Hindlimb muscle (tissue), 1 donor: ENCODE data around the gene TOR1AIP1. TPM values are rescaled to one million over a fixed set of nuclear protein-coding genes. Genes with fewer than 3 reads are reported as not detected.
"Not testable (repeated sequence)": the region's sequence is repeated elsewhere in the genome, so short reads cannot be mapped to it uniquely, and the experiment has no call there.

Experiments used
- DNase-seq: peaks from one replicate; pipeline ENCODE4 v3.0.0-alpha.2; 2013
- polyA plus RNA-seq: library from polyadenylated mRNA; unstranded; fragments of 120-200 nt; gene quantifications from one replicate; pipeline ENCODE4 v1.2.1, GENCODE V29; 2013; ENCODE audit not compliant: insufficient read length

The TOR1AIP1 gene, protein sequence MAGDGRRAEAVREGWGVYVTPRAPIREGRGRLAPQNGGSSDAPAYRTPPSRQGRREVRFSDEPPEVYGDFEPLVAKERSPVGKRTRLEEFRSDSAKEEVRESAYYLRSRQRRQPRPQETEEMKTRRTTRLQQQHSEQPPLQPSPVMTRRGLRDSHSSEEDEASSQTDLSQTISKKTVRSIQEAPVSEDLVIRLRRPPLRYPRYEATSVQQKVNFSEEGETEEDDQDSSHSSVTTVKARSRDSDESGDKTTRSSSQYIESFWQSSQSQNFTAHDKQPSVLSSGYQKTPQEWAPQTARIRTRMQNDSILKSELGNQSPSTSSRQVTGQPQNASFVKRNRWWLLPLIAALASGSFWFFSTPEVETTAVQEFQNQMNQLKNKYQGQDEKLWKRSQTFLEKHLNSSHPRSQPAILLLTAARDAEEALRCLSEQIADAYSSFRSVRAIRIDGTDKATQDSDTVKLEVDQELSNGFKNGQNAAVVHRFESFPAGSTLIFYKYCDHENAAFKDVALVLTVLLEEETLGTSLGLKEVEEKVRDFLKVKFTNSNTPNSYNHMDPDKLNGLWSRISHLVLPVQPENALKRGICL
- polyA plus RNA-seq = 47.5 TPM

DNA sequence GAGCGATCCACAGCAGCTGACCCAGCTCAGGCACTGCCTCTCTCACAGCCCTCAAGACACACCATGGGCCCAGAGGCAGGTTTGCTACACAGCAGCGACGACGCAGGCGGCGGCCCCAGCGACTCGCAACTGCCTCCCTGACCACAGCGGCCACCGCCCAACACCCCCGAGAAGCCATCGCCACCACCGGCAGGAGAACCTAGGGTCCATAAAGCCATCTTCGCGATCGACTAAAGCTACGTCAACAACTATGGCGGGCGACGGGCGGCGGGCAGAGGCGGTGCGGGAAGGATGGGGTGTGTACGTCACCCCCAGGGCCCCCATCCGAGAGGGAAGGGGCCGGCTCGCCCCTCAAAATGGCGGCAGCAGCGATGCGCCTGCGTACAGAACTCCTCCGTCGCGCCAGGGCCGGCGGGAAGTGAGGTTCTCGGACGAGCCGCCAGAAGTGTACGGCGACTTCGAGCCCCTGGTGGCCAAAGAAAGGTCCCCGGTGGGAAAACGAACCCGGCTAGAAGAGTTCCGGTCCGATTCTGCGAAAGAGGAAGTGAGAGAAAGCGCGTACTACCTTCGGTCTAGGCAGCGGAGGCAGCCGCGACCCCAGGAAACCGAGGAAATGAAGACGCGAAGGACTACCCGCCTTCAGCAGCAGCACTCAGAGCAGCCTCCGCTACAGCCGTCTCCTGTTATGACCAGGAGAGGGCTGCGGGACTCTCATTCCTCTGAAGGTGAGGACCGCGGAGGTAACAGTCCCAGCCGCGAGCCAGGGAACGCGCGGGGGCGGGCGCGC is at the start of gene TOR1AIP1:
Gene TOR1AIP1, plus strand, starts transcription at position 33 of the 787 bp plus-strand sequence. Its CDS starts 218 bp downstream, at position 251.
- DNase-seq = peak; percentile 97

DNA sequence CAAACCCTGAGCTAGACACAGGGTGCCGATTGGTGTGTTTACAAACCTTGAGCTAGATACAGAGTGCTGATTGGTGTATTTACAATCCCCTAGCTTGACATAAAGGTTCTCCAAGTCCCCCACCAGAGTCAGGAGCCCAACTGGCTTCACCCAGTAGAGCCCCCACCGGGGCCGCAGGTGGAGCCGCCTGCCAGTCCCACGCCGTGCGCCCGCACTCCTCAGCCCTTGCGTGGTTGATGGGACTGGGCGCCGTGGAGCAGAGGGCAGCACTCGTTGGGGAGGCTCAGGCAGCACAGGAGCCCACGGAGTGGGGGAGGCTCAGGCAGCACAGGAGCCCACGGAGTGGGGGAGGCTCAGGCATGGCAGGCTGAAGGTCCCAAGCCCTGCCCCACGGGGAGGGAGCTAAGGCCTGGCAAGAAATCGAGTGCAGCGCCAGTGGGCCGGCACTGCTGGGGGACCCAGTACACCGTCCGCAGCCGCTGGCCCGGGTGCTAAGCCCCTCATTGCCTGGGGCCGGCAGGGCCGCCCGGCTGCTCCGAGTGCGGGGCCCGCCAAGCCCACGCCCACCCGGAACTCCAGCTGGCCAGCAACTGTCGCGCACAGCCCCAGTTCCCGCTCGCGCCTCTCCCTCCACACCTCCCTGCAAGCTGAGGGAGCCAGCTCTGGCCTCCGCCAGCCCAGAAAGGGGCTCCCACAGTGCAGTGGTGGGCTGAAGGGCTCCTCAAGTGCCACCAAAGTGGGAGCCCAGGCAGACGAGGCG is 45.2 kb upstream of the TOR1AIP1 start:
- DNase-seq = not testable (repeated sequence)

DNA sequence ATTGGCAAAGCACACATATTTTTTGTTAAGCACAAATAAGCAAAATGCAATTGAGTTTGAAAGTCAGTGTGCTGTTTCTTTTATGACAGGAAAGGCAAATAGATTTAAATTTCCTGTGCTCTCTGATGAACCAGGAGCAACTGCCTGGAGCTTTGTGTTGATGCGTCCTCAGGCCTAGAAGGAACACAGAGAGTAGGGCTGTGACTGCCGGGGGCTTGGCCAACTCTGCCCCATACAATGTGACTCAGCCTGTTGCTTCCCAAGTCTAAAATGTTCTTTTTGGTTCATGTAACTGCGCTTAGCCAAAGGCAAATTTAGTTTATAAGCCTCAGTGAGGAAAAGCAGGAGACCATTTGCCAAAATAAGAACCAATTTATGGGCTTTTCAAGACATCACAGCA is 42.0 kb upstream of the TOR1AIP1 start:
- no peak for DNase-seq

DNA sequence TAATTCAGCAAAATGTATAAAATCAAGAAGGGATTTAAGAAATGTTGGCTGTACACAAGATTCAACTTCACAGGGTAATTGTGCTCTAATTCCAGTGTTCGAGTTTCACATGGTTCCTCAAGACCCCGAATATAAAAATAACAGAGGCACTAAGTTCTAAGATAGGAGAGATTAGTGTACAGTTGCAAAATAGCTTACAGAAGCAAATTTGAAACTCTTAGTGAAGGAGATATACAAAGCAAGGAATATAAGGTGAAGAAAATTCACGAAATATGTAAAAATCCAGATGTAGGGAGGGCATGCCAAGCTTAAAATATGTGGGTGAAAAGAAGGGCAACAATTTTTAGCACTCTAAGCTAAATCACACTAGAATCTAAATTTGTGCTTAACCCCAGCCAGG is 33.9 kb upstream of the TOR1AIP1 start:
- no peak for DNase-seq

DNA sequence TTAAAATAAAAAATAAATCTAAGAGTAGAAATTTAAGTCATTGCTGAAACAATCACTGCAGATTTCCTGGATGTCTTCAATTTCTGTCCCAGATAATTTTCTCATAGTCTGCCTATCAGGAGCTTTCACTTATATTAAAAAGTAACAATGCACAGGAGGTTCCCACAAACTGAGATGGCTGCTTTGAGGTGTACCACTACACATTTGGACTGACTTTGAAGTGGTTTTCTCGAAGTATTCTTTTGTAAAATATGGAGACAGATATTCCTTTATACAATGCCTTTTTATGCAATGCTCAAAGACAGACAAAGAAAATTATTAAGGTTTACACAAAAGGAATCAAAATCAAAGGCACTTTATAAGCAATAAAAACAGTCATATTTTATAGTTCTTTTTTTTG is 29.0 kb upstream of the TOR1AIP1 start:
- no peak for DNase-seq

DNA sequence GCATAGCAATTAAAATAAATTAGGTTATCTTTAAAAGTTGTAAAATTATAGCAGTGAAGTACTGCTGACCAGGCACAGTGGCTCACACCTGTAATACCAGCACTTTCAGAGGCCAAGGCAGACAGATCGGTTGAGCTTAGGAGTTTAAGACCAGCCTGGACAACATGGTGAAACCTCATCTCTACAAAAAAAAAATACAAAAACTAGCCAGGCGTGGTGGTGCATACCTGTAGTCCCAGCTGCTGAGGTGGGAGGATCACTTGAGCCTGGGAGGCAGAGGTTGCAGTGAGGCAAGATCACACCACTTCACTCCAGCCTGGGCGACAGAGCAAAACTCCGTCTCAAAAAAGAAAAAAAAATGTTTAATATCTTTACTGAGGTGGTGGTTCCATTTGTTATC is 26.3 kb upstream of the TOR1AIP1 start:
- DNase-seq = not testable (repeated sequence)

DNA sequence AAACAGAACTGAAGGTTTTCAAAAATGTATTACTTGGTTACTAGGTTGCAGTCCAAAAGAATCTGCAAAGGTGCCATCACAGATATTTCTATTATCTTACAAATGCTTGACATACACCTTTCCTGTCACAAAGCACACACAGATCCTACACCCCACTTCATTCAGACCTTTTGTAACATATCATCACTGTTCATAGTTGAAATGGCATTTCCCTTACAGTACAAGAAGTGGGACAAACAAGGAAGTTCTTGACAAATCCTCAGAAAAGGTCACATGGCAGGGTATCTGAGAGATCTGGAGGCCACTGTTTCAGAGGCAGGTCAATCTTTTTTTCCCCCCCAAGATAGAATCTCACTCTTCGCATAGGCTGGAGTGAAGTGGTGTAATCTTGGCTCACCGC is 25.8 kb upstream of the TOR1AIP1 start:
- DNase-seq = no peak

DNA sequence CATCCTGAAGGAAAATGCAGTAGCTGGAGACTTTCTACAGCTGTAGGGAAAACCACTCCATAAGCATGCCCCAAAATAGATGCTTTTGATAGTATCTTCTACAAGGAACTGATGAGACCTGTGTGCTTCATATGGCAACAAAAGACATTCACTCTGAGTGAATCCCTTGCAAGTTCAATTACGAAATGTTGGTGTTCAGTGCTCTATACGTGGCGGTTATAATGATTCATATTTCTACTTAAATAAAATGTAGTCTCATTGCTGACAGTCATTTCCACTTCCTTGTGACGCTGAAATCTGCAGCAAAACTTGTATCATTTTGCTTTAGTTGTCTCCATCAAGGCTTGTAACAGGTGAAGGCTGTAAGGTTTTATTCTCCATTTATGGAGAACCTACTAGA is 25.1 kb upstream of the TOR1AIP1 start:
- DNase-seq = no peak

DNA sequence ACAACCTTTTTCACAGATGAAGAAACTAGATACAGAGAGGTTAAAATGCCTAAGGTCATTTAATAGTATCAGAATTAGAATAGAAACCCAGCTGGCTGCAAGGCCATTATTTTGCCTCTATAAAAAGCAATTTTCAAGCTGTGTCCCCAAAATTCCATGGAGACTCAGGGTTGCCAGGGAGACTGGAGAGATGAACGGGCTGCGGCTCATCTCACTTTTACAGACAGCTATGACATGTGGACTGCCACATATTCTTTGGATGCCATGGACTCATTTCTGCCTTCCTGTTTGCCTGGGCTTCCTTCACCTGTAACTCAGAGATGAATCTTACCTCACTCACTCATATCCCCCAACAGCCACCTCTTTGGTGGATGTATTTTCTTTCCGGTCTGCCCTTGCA is 21.4 kb upstream of the TOR1AIP1 start:
- no peak for DNase-seq

DNA sequence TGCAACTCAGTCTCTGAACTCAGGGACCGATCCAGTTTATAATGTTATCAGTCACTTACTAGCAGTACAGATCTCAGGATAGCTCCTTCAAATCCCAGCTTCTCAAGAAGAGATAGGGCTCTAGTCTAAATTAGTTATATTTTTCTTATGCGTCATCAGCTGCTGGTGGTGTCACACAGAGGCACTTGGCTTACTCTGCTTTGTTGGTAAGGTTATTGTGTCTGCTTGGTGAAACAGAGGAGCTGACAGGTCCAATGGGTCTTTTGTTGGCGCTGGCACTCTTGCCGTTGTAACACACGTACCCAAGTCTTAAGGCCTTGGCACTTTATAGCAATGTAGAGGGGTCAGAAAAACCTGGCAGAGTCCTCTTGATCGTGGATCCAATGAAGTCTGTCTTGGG is 16.7 kb upstream of the TOR1AIP1 start:
- no peak for DNase-seq

DNA sequence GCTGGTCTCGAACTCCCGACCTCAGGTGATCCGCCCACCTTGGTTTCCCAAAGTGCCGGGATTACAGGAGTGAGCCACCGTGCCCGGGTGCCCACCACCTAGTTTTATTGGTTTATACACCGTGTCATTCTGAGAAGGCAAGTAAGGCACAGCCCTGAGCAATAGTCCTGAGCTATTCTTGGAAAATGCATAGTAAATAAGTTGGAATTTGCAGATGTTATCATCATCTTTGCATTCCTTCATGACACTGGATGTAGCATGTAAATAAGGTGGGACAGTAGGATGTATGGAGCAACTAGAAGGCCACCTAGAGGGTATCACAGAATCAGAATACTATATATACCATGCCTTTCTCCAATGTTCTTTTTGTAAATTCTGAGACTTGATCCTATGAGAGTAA is 15.5 kb upstream of the TOR1AIP1 start:
- no peak for DNase-seq

DNA sequence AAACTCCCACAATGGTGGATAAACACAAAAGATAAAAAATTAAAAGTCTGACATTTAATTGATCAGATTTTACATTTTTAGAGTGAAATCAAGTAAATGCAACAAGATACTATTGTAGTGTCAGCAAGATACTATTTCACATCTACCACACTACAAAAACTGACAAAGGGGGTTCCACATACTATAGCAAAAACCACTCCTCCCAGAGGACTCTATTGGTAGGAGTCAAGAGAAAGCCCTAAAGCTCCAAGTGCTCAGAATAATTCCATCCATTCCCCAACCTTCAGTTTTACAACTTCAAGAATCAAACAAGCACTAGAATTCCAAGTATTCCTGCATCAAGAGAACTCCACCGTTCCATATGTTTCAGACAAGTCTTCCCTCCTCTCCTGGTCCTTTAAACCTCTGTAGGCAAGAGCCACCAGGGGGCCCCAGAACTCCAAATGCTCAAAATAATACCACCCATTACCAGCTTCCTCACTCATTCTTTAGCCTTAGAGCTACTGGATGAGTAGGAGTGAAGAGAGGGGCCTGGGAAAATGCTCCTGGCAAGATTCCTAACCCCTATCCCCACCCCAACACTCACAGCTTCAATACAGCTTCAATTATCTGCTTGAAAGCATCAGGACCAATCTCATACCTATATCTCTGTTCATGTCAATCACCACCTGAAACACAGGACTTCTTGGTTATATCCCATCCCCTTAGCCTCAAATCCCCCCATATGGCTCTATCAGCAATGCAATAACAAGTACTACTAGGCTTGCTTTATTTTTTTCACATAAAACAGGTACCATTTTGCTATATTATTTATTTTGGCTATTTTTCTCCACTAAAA is 14.4 kb upstream of the TOR1AIP1 start:
- DNase-seq = no peak

DNA sequence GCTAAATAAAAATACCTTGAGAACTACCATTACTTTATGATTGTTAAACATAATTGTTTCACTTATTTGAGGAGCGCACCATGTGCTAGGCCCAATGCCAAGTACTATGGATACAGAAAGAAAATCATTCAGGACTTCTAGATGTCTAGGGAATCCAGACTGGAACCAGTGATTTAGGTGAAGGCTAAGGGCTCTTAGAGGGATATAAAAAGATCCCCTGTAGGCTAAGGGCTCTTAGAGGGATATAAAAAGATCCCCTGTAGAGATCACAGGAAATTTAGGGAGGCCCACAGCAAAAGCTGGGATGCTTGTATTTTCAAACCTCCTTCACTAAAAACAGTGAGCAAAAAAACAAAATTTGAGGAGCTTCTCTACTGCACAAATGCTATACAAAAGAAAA is 11.2 kb upstream of the TOR1AIP1 start:
- DNase-seq = no peak

DNA sequence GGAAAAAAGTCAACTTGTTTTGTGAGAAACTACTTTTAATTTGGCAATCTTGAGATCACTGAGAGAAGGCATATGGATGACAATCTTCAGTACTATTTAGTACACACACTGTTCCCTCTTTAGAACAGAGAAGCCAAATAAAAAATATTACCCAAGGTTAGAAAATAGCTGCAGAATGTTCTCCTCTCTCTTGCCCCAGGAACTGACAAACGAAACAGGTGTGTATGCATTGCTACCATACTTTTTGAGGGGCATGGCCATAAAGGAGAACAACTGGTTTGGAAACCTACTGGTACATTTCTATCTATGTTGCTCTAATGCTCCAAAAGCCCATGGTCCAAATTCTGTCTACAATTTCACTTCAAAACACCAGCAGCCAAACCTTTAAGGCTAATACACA is 10.1 kb upstream of the TOR1AIP1 start:
- DNase-seq = no peak

DNA sequence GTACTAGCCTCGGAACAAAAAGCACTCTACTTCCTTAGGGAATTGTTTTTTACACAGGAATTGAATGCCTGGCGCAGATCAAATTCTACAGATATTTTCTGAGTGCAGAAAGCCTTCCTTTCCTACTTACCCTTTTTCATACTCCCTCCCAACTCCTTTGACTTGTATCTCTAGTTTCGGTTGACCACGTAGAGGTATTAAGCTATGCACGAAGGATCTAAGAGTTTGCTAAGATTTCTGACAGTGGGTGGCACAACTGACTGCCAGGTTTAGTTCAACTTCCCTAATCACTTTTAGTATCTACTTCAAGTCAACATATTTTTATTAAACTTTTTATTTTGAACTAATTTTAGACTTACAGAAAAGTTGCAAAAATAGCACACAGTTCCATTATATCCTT is 9.5 kb upstream of the TOR1AIP1 start:
- no peak for DNase-seq

DNA sequence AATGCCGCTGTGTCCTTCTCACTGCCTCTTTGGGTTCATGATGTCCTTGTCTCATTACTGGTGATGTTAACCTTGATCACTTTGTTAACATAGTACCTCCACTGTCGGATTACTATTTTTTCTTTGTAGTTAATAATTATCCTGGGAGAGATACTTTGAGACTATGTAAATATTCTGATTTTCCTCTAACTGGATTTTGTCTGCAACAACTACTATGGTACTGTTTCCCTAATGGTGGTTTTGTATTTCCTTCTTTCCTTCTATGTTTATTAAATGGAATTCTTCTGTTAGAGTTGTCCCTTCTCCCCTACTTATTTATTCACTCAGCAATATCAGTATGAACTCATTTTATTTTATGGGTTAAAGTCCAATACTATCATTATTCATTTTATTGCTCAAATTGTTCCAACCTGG is 8.6 kb upstream of the TOR1AIP1 start:
- DNase-seq = no peak

DNA sequence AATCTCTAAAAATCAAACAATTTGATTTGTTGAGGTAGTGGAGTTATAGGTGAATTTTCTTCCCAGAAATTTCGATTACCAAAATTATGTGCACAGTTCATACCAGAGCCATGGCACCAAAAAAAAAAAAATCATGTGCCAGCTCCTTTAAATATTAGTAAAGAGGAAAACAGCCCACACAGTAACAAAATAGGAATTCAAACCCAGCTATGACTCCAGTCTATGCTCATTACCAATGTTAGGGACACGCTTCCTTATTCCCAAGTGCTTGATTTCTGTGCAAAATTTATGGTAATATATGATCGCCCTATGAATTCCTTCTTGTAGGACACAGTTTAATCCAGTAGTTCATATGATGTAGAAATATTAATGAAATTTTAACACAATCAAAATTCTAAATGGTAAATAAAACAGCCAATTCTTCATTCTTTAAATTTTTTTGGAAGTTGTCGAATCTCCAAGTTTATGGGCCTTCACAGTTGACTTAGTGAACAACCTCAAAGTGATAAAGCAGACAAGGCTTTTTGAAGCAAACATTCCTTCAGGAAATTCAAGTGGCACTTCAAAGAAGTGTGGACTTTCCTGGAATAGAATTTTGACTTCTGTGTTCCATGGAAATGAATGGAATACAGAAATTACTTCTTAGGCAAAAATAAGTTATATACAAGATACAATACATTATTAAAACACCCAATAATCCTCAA is 6.3 kb upstream of the TOR1AIP1 start:
- no peak for DNase-seq

DNA sequence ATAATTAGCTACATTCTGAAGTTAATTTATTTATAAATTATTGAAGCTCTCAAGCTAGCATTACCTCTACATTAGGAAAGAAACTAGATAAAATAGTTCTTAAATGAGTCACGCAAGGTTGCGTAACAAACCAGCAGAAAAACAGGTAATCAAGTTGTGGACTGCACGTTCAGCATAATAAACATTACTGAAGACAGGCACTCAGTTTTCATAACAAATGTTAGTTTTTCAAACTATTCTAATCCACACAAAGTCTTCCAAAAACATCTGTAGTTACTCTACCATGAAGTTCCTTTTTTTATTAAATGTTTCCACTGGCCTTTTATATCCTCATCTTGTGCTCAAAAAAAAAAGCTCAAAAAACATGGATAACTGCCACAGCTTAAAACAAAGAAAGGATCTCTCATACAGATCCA is 5.8 kb upstream of the TOR1AIP1 start:
- no peak for DNase-seq

DNA sequence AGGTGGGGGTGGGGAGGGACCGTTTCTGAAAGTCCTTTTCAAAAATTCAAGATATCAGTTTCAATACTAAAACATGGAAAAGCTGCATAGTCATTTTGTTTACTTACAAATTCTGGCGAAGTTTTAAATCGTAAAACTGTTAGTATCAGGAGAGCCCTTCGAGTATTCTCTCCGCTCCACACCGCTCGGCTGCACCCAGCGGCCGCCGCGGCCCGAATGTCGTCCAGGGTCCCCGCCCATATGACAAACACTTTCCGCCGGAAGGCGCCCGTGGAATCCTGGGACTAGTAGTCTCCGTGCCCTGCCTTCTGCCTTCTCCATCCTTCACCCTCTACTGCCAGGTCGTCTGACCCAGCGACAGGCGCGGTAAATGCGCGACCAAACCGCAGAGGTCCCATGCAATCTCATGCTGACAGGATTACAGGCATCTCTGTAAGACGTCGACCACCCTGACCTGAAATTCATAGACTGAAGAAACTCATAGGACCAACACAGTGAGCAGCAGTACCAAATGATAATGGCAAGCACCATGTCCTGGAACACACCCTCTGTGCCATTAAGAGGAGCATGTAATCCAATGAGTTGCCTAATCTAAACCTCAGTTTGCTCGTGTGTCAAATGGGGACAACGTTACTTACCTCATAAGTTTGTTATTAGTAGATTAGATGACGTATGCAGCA is 4.4 kb upstream of the TOR1AIP1 start, which contains the start of gene TOR1AIP2:
Gene TOR1AIP2, minus strand, starts transcription at position 218 of the 680 bp plus-strand sequence. CDS start 25,138 bp downstream, outside the sequence.
- peak; percentile 91 for DNase-seq

DNA sequence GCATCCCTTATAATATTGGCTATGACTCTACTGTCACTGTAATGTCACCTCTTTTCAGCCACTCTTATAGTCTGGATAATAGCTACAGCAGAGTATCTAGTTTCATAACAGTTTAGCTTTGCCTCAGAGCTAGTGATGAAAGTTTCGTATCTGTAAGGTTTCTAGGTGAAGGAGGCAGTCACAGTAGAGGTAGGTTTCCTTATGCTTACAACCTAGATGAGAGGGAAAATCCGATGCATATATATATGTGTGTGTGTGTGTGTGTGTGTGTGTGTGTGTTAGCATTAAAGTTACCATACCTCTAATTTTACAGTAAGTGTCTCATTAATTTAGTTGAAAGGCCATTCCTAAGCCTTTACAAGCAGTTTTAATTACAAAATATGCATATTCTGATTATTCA is 2.3 kb upstream of the TOR1AIP1 start:
- DNase-seq = no peak
